NCI-H446 (cell line): ENCODE results near the gene GHRL.

ENCODE experiments used
- DNase-seq, 2 experiments: peaks; one replicate each; lab custom pipeline; 2025; lab: John Stamatoyannopoulos, UW

The GHRL gene

GRCh38 chr3:10242182-10243065 is 50.3 kb downstream of the GHRL start:
- no peak for DNase-seq

DNA sequence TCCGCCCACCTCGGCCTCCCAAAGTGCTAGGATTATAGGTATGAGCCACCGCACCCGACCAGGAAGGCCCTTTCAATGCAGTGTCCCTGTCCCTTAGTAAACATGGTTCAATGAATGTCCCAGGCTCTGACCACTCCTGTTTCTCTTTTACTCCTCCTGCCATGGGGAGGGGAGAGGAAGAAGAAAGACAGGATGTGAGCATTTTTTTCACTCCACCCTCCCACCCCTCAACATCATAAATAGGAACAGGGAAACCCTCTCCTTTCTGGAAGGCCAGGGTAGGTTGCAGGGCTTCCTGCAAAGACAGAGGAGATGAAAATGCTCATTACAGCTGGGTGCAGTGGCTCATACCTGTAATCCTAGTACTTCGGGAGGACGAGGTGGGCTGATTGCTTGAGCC is 51.9 kb downstream of the GHRL start:
- no peak for DNase-seq

DNA sequence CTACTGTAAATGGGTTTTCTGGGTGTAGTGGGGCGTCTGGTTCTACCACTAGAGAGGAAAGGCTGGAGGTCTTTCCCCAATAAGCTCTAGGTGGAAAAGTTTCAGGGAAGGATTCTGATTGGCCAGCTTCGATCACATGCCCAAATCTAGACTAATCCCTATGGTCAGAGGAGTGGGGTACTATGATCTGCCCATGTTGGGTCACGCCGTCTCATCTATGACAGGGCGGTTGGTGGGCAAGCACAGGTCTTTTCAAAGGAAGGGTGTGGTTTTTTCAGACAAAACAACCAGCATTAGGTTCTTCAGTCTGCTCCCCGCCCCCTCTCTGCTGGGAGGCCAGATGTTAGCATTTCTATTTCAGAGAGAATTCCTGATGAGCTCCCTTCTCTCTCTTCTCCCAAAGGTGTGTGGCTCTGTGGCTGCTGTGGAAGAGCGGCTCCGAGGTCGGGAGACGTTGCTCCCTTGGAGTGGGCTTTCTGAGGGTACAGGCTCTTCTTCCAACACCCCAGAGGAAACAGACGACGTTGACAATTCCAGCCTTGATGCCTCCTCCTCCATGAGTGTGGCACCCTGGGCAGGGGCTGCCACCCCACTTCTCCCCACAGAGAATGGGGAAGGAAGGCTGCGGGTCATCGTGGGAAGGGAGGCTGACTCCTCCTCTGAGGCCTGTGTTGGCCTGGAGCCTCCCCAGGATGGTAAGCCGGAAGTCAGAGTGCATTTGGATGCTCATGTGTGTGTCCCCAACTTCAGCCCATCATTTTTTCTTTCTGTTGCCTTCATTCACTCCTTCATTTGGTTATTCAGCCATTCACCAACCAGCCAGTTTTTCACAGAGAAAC is 54.2 kb downstream of the GHRL start:
- DNase-seq, result no peak
